SJSA1 (cell line): ENCODE measurements around the gene PRMT1. TPM values are rescaled to one million over a fixed set of nuclear protein-coding genes. Genes with fewer than 3 reads are reported as not detected.
"Not testable (repeated sequence)": the region's sequence is repeated elsewhere in the genome, so short reads cannot be mapped to it uniquely, and the experiment has no call there.

Source experiments
- DNase-seq, 2 experiments: peaks; one replicate each; pipeline ENCODE4 v3.0.0-alpha.2; 2015 to 2020; ENCODE audit warnings: low spot score in 2 of 2, low read depth in 1 of 2
- H3K27ac ChIP-seq: fragments of 250-450 bp; sonication (Bioruptor Pico); 2 replicates; pipeline ENCODE4 v1.5.1; 2020; ENCODE audit warnings: mild to moderate bottlenecking, moderate library complexity
- H3K27me3 ChIP-seq: fragments of 250-450 bp; sonication (Bioruptor Pico); replicated peaks from 2 replicates; pipeline ENCODE4 v1.5.1; 2020; ENCODE audit warnings: mild to moderate bottlenecking, moderate library complexity
- H3K36me3 ChIP-seq: fragments of 250-450 bp; sonication (Bioruptor Pico); 2 replicates; pipeline ENCODE4 v1.5.1; 2020; ENCODE audit warnings: mild to moderate bottlenecking
- H3K4me1 ChIP-seq: fragments of 250-450 bp; sonication (Bioruptor Pico); replicated peaks from 2 replicates; pipeline ENCODE4 v1.6.1; 2021; ENCODE audit warnings: mild to moderate bottlenecking
- H3K4me3 ChIP-seq: fragments of 250-450 bp; sonication (Bioruptor Pico); 2 replicates; pipeline ENCODE4 v1.5.1; 2020; ENCODE audit warnings: mild to moderate bottlenecking
- H3K9me3 ChIP-seq: fragments of 250-450 bp; sonication (Bioruptor Pico); replicated peaks from 2 replicates; pipeline ENCODE4 v1.5.1; 2020; ENCODE audit warnings: mild to moderate bottlenecking
- total RNA-seq: library from RNA; depleted of rRNA; stranded (reverse); fragments of >200 nt; shearing (Covaris generic); gene quantifications from 2 replicates; pipeline ENCODE4 v1.2.3, GENCODE V29; 2014; rRNA removed

The PRMT1 gene
- 208 and 421 TPM in 2 replicates for total RNA-seq

DNA sequence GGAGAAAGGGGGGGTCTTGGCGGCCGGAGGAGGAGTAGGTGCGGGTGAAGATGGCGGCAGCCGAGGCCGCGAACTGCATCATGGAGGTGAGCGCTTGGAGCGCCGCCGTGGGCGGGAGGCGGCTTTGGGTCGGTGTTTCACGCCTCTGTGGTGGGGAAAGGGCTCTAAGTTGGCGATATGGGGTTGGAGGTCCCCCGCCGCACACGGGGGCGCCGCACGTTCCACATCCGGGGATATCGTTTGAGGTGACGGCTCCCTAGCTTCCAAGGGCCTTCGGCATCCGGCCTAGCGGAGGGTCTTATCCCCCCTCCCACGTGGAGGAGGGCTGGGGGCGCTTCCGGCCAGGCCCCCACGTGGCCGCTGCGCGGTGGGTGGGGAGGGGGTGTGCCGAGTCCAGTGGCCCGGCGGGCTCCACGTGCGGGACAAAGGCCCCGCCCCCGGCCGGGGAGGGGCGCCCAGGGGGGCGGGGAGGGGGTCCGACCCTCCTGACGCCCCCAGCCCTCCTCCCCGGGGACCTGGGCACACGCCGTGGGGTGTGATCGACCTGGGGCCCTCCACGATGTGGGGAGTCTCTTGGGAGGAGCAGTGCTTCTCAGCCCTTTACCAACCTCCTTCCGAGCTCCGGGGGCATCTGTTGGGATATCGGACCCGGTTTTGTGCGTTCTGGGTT lies at the start of gene PRMT1:
PRMT1 (plus strand) TSS at position 41 of the 670 bp plus-strand sequence; CDS start at position 51, 10 bp downstream.
- Histone ChIP-seq H3K4me3 (peak within 1 kb of the TSS; percentile 92), H3K9me3 (no peaks in the 10 kb centered on the region), H3K36me3 (peaks cover 29% of the 10 kb centered on the region), H3K27me3 (no peaks in the 10 kb centered on the region), H3K4me1 (peaks cover 18% of the 10 kb centered on the region), H3K27ac (peak within 1 kb of the TSS; percentile 94)
- DNase-seq: peak in 1 of 2 experiments; percentile 57

DNA sequence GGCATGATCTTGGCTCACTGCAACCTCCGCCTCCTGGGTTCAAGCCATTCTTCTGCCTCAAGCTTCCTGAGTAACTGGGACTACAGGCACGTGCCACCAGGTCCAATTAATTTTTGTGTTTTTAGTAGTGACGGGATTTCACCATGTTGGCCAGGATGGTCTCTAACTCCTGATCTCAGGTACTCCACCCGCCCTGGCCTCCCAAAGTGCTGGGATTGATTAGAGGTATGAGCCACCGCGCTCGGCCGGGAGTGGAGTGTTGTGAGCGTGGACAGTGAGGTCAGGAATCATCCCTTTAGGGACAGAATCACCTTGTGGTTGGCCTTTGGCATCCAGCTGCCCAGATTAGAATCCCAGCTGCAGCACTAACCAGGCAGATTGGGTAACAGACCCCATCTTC lies 47.4 kb upstream of the PRMT1 start:
- no peaks in the 10 kb centered on the region for H3K27me3 ChIP-seq
- no peak overlapping the region for H3K4me3 ChIP-seq
- H3K4me1 ChIP-seq: no peaks in the 10 kb centered on the region
- no peak overlapping the region for H3K27ac ChIP-seq
- peaks cover 15% of the 10 kb centered on the region for H3K36me3 ChIP-seq
- H3K9me3 ChIP-seq: no peaks in the 10 kb centered on the region
- DNase-seq: no peak

DNA sequence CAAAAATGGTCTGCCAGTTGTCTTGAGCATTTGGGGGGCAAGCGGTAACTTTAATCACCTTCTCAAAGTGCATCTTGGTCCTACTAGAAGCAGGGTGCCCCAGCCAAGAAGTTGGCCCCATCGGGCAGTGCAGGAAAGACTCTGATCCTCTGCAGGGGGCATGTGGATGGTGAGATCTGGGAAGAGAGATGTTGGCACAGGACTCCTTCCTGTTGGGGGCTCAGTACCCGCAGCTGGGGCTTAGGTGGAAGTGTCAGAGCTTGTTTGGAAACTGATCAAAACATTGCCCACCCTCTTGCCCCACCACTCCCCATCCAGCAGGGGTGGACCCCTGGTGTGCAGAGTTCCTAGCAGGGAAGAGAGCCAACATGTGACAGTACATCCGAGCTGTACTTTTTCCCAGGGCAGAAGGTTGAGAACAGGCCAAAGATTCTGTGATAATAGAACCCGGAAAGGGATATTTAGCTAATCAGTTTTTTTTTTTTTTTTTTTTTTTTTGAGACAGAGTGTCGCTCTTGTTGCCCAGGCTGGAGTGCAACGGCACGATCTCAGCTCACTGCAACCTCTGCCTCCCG lies 46.0 kb upstream of the PRMT1 start:
- Histone ChIP-seq H3K27me3 (no peaks in the 10 kb centered on the region), H3K36me3 (peaks cover 19% of the 10 kb centered on the region), H3K4me1 (no peaks in the 10 kb centered on the region), H3K4me3 (no peak overlapping the region), H3K9me3 (no peaks in the 10 kb centered on the region), H3K27ac (no peak overlapping the region)
- DNase-seq: no peak

DNA sequence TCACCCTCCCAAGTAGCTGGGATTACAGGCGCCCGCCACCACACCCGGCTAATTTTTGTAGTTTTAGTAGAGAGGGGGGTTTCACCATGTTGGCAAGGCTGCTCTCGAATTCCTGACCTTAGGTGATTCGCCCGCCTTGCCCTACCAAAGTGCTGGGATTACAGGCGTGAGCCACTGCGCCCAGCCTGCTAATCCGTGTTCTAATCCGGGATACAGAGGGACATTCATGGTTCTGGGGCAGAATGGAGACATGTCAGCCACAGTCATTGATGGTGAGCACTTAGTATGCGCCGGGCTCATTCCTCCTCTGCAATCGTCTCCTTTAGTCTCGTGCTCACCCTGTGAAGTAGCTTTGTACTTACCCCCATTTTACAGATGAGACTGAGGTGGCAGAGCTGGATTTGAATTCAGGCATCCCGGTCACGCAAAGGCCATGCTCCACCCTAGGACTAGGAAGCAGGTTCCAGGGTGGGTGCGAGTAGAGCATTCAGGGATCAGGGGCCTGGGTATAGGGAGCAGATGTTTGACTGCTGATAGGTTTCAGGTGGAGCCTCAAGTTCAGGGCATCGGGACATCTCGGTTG lies 45.4 kb upstream of the PRMT1 start:
- H3K4me3 ChIP-seq: no peak overlapping the region
- no peaks in the 10 kb centered on the region for H3K4me1 ChIP-seq
- H3K27ac ChIP-seq: no peak overlapping the region
- H3K36me3 ChIP-seq: peaks cover 22% of the 10 kb centered on the region
- H3K27me3 ChIP-seq: no peaks in the 10 kb centered on the region
- no peak for DNase-seq
- no peaks in the 10 kb centered on the region for H3K9me3 ChIP-seq

DNA sequence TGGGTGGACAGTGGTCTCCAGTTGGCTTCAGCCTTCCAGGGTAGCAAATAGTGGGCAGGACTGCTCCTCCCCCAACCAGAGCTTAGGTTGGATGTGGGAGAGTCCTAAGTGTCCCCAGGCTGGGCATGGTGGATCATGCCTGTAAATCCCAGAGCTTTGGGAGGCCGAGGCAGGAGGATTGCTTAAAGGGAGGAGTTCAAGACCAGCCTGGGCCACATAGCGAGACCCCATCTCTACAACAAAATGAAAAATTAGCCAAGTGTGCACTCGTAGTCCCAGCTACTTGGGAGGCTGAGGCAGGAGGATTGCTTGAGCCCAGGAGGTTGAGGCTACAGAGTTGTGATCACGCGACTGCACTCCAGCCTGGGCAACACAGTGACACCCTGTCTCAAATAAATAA lies 44.5 kb upstream of the PRMT1 start:
- Histone ChIP-seq H3K27ac (no peak overlapping the region), H3K9me3 (no peaks in the 10 kb centered on the region), H3K36me3 (peaks cover 16% of the 10 kb centered on the region), H3K4me1 (no peaks in the 10 kb centered on the region), H3K27me3 (no peaks in the 10 kb centered on the region), H3K4me3 (no peak overlapping the region)
- DNase-seq: no peak

DNA sequence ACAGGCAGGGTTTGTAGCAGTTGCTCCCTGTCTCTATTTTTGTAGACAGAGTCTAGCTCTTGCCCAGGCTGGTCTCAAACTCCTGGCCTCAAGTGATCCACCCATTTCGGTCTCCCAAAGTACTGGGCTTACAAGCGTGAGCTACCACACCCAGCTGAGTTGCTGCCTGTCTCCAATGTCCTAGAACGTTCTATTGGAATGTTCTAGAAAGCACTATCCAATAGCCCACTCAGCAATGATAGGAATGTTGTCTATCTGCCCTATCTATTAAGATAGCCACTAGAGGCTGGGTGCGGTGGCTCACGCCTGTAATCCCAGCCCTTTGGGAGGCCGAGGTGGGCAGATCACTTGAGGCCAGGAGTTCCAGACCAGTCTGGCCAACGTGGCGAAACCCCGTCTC lies 43.8 kb upstream of the PRMT1 start:
- peaks cover 12% of the 10 kb centered on the region for H3K36me3 ChIP-seq
- H3K4me3 ChIP-seq, H3K9me3 ChIP-seq, DNase-seq, H3K27ac ChIP-seq, H3K4me1 ChIP-seq, H3K27me3 ChIP-seq: not testable (repeated sequence)

DNA sequence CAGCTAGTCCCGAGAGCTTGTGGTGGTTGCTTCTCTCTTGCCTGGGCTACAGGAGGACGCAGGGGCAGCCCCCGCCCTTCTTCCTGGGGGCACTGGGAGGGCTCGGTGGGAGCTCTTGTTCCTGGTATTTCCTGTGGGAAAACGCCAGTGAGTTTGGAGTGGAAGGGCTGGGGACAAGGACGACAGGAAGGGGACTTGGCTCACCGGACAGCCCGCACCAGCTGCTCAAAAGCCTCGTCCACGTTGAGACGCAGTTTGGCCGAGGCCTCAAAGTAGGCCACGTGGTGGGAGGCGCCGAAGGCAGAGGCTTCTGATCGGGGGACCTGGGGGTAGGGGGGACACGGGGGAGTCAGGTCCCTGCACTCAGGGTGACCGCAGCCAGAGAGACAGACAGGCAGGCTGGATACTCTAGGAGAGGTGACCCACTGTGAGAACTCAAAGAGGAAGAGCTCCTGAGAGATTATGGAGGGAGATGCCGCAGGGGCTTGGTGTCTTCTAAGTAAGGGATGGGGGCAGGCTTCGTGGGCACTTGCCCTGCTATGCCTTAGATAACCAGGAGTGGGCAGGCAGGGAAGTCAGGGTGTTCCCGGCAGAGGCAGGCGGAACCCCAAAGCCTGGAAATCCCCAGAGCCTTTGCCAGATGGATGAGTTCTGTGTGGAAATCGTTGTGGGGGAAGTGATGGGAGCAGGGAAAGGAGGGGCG lies 41.4 kb upstream of the PRMT1 start:
- DNase-seq: no peak
- no peak overlapping the region for H3K4me3 ChIP-seq
- H3K9me3 ChIP-seq: no peaks in the 10 kb centered on the region
- no peak overlapping the region for H3K27ac ChIP-seq
- no peaks in the 10 kb centered on the region for H3K27me3 ChIP-seq
- H3K36me3 ChIP-seq: peaks cover 12% of the 10 kb centered on the region
- H3K4me1 ChIP-seq: peaks cover 13% of the 10 kb centered on the region

DNA sequence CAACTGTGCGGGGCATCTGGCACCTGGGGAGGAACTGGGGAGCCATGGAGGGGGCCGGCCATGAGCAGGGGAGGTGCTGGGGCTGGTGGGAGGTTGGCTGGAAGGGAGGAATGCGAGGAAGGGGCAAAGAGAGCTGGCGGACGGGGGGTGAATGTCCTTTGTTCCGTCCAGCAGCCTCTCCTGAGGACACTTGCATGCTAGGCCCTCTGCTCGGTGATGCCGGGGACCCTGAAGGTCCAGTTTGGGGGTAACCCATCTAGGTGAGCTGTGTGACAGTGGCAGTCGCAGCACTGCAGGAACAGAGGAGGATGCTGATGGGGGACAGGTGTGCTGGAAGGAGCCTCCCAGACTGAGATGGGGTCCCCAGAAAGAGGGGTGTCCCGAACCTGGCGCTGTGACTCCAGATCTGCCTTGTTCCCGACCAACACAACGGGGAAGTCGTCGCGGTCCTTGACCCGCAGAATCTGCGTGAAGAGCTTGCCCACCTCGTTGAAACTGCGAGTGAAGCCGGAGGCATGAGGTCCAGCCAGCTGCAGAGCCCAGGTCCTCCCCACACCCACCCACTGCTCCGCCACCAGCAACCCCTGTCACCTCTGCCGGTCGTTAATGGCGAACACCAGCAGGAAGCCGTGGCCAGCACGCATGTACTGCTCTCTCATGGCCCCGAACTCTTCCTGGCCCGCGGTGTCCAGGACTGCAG lies 40.7 kb upstream of the PRMT1 start:
- no peak for DNase-seq
- Histone ChIP-seq H3K27ac (no peak overlapping the region), H3K4me3 (no peak overlapping the region), H3K4me1 (peaks cover 20% of the 10 kb centered on the region), H3K9me3 (no peaks in the 10 kb centered on the region), H3K36me3 (peaks cover 16% of the 10 kb centered on the region), H3K27me3 (no peaks in the 10 kb centered on the region)

DNA sequence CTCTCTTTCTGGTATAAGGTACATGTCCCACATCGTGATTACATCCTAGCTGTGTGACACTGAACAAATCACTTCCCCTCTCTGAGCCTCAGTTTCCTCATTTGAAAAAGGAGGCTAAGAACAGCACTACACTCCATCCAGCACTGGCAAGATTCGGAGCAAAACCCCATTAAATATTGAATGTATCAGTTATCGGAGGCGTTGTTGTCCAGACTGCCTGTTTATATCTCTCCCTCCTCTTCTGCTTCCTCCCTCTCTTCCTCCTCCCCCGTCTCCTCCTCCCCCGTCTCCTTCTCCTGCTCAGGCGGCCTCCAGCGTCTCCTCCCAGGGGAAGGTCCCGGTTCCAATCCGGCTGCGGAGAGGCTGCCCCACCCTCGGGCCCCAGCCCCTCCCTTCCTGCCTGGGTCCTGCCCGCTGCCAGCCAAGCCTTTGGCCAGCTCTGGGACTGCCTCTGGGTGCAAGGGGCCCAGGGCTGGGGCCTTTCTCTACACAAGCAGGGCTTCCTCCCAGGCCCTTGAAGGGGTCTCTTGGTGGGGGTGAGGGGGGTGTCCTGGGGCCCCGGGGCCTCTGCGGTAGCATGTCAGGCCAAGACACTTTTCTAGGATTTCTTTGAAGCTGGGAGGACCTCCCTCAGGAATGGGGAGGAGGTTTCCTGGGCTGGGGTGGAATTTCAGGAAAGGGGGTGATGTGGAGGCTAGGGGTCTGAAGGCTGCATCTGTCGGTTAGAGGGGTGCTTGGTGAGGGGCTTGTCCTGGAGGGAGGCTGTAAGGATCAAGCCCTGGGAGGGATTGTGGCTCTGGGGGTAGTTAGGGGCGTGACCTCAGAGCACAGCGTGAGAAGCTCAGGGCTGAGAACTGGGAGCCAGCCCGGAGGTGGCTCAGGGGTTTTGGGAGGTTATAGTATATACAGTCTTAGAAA lies 39.0 kb upstream of the PRMT1 start:
- peak; percentile 62 to 88 for DNase-seq
- peak overlapping the region; percentile 21 for H3K4me3 ChIP-seq

DNA sequence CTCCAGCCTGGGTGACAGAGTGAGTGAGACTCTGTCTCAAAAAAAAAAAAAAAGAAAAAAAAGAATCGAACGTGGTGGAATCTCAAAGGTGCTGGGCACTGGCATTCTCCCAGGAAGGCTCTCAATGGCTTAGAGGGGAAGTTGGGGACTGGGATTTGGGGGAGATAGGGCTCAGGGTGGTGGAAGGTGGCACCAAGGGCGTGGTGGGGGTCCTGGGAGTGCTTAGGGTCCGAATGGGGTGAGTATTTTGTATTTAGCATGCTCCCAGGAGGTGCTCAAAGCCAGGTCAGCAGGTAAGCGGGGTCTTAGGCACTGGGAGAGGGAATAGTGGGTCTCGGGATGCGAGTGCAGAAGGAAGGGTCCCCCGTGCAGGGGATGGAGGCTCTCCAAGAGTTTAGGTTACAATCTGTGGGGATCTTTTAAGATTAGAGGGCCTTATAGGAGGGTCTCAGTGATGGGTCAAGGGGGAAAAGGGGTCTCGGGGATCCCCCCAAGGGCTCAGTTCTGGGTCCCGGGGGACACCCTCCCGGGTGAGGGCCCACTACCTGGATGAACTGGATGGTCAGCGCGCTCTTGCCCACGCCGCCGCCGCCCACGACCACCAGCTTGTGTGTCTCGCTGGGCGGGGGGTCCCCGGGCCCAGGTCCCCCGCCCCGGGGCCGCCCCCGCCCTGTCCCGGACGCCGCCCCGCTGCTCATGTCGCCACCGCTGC lies 37.5 kb upstream of the PRMT1 start:
- DNase-seq: peak in 1 of 2 experiments; percentile 32
- H3K27me3 ChIP-seq: no peaks in the 10 kb centered on the region
- no peaks in the 10 kb centered on the region for H3K9me3 ChIP-seq
- peaks cover 29% of the 10 kb centered on the region for H3K4me1 ChIP-seq
- H3K4me3 ChIP-seq: peak overlapping the region; percentile 59
- peak overlapping the region; percentile 60 for H3K27ac ChIP-seq
- peaks cover 22% of the 10 kb centered on the region for H3K36me3 ChIP-seq

More for the DNA sequence above, 39.0 kb upstream of the PRMT1 start:
- Histone ChIP-seq H3K27ac (peak overlapping the region; percentile 47), H3K9me3 (no peaks in the 10 kb centered on the region), H3K27me3 (no peaks in the 10 kb centered on the region), H3K36me3 (peaks cover 16% of the 10 kb centered on the region), H3K4me1 (peaks cover 24% of the 10 kb centered on the region)

DNA sequence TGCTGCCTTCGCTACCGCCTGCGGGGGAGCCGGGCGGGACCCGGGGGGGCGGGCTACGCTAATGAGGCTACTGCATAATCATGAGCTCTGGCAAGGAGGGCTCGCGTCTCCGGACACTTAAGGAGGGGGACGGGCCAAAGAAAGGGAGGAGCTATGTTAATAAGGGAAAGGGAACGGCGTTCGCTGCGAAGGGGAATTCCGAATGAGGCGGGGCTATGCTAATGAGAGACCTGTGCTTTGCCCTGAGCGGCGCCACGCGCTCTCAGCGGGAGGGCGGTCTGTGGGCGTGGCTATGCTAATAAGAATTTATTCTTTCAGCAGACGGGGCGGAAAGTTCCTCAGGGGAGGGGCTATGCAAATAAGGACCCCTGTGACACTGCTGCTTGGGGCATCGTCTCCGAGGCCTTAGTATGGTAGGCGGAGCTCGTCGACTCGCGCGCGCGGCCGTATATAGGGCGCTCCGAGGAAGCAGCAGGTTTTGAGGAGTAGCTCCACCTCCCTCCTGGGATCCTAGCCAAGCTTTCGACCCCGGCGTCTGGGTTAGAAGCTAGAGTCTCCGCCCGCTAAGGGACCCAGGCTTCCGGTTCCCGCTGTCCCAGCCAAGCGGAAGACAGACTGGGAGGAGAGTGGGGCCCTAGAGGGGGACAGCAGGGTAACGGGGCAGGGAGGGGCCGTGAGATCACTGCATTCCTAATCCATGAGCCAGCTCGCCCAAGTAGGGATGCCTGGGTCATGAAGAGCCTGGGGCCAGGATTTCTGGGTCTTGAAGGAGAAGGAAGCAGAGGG lies 36.8 kb upstream of the PRMT1 start, which contains the start of gene RRAS:
RRAS (minus strand) TSS at position 31 of the 786 bp plus-strand sequence. CDS start 45 bp downstream, outside the sequence.
- Histone ChIP-seq H3K9me3 (no peaks in the 10 kb centered on the region), H3K4me1 (peaks cover 29% of the 10 kb centered on the region), H3K4me3 (peak within 1 kb of the TSS; percentile 59), H3K27ac (peak within 1 kb of the TSS; percentile 100), H3K27me3 (no peaks in the 10 kb centered on the region), H3K36me3 (peaks cover 22% of the 10 kb centered on the region)
- DNase-seq: peak; percentile 100
